ENCODE data around the gene S100Z.
"Not testable (repeated sequence)": the region's sequence is repeated elsewhere in the genome, so short reads cannot be mapped to it uniquely, and the experiment has no call there.

S100Z gene

GRCh38 chr5:76941000-76941399, 91.2 kb downstream of the S100Z start:
- DNase-seq (ENCODE audit: insufficient read length, low spot score) (no peak), FAIRE-seq (no peak)
- no peak for TF ChIP-seq POLR2A (IDR thresholded peaks at IDR 0.05; ENCODE audit: low read depth, low read length)

DNA sequence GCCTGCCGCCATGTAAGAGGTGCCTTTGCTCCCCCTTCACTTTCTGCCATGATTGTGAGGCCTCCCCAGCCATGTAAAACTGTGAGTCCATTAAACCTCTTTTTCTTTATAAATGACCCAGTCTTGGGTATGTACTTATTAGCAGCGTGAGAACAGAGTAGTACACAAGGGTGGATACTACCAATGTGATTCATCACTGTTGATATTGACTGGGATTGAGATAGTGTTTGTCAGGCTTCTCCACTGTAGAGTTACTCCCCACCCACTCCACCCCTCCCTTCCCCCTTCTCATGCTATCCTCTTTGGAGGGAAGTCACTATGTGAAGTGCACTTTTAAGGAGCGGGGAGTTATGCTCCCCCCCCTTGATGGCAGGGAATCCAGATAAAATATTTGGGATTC, 91.6 kb downstream of the S100Z start:
- no peak for TF ChIP-seq POLR2A (IDR thresholded peaks at IDR 0.05; ENCODE audit: low read depth, low read length)
- no peak for DNase-seq (ENCODE audit: insufficient read length, low spot score)
- no peak for FAIRE-seq

GRCh38 chr5:76942581-76942980, 92.8 kb downstream of the S100Z start:
- TF ChIP-seq POLR2A (IDR thresholded peaks at IDR 0.05; ENCODE audit: low read depth, low read length) = no peak
- peak; percentile 94 for FAIRE-seq
- peak; percentile 64 for DNase-seq (ENCODE audit: insufficient read length, low spot score)

GRCh38 chr5:76943006-76943405, 93.2 kb downstream of the S100Z start:
- TF ChIP-seq POLR2A (IDR thresholded peaks at IDR 0.05; ENCODE audit: low read depth, low read length) = no peak
- FAIRE-seq (peak; percentile 11), DNase-seq (ENCODE audit: insufficient read length, low spot score) (no peak)

GRCh38 chr5:76944638-76945037, 94.8 kb downstream of the S100Z start:
- DNase-seq (ENCODE audit: insufficient read length, low spot score) = no peak
- no peak for FAIRE-seq
- no peak for TF ChIP-seq POLR2A (IDR thresholded peaks at IDR 0.05; ENCODE audit: low read depth, low read length)

GRCh38 chr5:76945238-76945637, 95.4 kb downstream of the S100Z start:
- FAIRE-seq = not testable (repeated sequence)

GRCh38 chr5:76946090-76946489, 96.3 kb downstream of the S100Z start:
- DNase-seq (ENCODE audit: insufficient read length, low spot score) (no peak), FAIRE-seq (no peak)
- no peak for TF ChIP-seq POLR2A (IDR thresholded peaks at IDR 0.05; ENCODE audit: low read depth, low read length)

More at GRCh38 chr5:76945238-76945637, 95.4 kb downstream of the S100Z start:
- not testable (repeated sequence) for DNase-seq (ENCODE audit: insufficient read length, low spot score)

DNA sequence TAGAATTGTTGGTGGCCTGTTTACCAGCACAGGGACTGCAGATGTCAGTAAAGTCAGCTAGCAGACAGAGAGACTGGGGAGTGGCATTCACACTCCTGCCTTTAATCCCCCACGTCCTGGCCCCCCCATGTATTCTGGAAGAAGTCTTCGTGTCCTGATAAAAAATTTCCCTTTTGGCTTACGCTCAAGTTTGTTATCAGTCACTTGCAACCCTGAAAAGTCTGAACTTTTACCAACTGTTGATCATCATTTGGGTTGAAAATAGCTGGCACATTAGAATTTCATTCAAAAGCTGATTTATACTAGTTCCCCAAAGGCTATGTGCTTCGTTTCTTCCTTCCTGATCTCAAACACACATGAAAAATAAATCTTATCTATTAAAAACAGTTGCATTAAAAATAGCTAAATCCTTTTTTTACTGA, 97.3 kb downstream of the S100Z start:
- no peak for TF ChIP-seq POLR2A (IDR thresholded peaks at IDR 0.05; ENCODE audit: low read depth, low read length)
- FAIRE-seq = no peak
- no peak for DNase-seq (ENCODE audit: insufficient read length, low spot score)

DNA sequence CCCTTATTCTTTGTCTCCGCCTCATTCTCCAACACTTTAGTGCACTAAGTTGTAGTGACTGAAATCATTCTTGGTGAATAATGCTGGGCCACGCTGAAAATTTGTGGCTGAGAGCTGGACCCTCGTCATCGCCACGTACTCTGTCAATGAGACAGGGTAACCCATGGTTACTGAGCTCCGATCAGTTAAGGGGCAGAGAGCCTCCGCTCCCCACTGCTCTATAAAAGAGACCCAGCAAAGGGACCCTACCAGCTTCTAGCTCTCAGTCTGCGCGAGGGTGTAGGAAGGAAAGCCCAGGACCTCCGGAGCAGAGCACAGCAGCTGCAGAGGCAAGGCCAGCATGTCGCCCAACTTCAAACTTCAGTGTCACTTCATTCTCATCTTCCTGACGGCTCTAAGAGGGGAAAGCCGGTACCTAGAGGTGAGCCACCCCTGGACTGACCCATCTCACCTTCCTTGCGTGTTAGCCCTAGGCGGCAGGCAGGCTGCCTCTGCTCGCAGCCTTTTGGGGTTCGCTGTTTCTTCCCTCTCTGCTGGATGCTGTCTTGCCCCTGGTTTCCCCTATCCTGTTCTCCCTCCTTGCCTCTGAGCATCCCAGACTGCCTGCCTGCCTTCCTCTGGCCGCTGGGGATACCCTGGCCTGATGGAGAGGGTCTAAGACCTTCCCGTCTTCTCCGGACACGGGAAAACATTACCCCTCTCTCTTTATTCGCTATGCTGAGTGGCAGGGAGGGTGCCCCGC, 103.2 kb downstream of the S100Z start, which contains the start of gene CRHBP:
Gene CRHBP (plus strand): TSS at position 251 of the 742 bp plus-strand sequence. CDS start 90 bp downstream, at position 341.
- no peak for TF ChIP-seq POLR2A (IDR thresholded peaks at IDR 0.05; ENCODE audit: low read depth, low read length)
- no peak for FAIRE-seq
- no peak for DNase-seq (ENCODE audit: insufficient read length, low spot score)

- DNase-seq (ENCODE audit: insufficient read length, low spot score) (no peak), FAIRE-seq (no peak)
- no peak for TF ChIP-seq POLR2A (IDR thresholded peaks at IDR 0.05; ENCODE audit: low read depth, low read length)
These were observed 104.0 kb downstream of the S100Z start for GRCh38 chr5:76953551-76954382.

- DNase-seq (ENCODE audit: insufficient read length, low spot score) (no peak), FAIRE-seq (no peak)
- TF ChIP-seq POLR2A (IDR thresholded peaks at IDR 0.05; ENCODE audit: low read depth, low read length) = no peak
These were observed 104.6 kb downstream of the S100Z start for GRCh38 chr5:76954383-76954763.

- DNase-seq (ENCODE audit: insufficient read length, low spot score) = no peak
- no peak for TF ChIP-seq POLR2A (IDR thresholded peaks at IDR 0.05; ENCODE audit: low read depth, low read length)
- FAIRE-seq = no peak
These were observed 106.2 kb downstream of the S100Z start for GRCh38 chr5:76956033-76956432.

DNA sequence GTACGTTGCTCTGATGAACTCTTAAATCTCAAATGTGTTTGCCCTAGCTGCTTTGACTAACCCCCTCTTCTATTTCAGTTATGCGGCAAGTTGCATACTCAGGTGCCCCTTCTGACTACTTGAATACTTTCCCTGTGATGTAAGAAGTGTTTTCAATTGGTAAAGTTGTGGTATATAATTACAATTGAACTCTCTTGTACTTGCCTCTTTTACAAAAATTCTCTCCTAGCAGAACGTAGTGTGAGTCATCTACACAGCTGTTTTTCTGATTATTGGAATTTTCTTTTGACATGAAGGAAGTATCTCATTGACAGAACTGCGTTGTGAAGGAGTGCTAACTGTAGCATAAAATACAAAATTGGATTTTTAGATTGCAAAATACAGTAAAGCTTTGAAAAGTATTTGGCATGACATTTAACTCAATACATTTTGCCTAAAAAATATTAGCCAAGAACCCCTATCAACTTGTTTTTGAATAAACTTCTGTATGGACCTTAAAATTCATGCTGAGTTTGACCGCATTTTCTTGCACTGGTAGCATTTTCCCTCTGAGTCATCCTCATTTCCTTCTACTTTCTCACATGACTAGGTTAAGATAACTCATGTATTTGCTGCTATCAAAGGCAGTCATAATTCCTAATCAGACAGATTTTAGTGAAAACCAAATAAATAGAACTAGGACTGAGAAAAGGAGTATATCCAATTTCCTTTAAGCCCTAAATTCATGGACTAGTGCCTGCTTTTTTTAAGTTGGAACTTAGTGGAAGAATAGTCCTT, 109.4 kb downstream of the S100Z start:
- TF ChIP-seq POLR2A (IDR thresholded peaks at IDR 0.05; ENCODE audit: low read depth, low read length) = no peak
- FAIRE-seq = peak; percentile 86
- peak; percentile 54 for DNase-seq (ENCODE audit: insufficient read length, low spot score)

Measured in H54 (cell line).